HT-29 (cell line): ENCODE data around the gene CNTN2. TPM values are rescaled to one million over a fixed set of nuclear protein-coding genes. Genes with fewer than 3 reads are reported as not detected.

ENCODE experiments used
- DNase-seq: peaks from one replicate; pipeline ENCODE4 v3.0.0-alpha.2; 2015; ENCODE audit warnings: low spot score
- total RNA-seq: library from RNA; depleted of rRNA; stranded (reverse); fragments of >200 nt; shearing (Covaris generic); gene quantifications from 2 replicates; pipeline ENCODE4 v1.2.3, GENCODE V29; 2014

CNTN2 gene
- total RNA-seq, 1 experiment from 2014 or later, result not detected

DNA sequence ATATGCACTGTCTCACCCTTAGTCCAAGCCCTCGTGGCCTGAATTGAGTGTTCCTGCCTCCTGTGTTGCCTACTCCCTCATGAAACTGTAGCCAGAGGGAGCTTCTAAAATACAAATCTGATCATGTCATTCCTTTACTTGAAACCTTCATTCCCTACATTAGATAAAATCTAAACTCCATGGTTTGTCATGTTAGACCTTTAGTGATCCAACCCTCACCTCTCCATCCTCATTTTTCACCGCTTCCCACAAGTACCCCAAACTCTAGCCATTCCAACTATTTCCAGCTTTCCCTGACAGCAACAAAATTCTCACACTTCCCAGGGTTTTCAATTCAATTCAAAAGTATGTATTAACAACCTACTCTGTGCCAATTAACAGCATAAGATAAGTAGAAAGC is 18.3 kb upstream of the CNTN2 start:
- no peak for DNase-seq

- DNase-seq, result no peak
These were observed 17.8 kb upstream of the CNTN2 start for GRCh38 chr1:205025239-205025638.

- no peak for DNase-seq
These were observed 16.8 kb upstream of the CNTN2 start for GRCh38 chr1:205026181-205026580.

- no peak for DNase-seq
These were observed 14.6 kb upstream of the CNTN2 start for GRCh38 chr1:205028390-205028789.

GRCh38 chr1:205028924-205029323 is 14.1 kb upstream of the CNTN2 start:
- no peak for DNase-seq

DNA sequence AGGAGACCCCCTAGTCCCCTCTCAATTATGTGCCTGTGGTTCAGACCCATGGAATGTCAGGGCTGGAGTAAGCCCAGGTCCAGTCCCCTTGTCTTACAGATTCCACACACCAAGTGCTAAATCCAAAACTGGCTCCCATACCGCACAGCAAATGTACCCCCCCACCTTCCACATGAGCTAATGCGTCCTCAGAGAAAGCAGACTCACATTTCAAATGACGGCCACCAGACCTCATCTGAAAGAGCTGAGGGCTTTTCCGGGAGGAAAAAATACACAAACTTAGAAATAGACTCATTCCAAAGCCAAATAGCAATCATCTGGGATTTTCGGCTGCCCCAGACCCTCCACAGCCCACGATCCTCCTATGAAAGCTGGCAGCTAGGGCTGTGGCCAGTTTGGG is 12.8 kb upstream of the CNTN2 start:
- no peak for DNase-seq

GRCh38 chr1:205030896-205031295 is 12.1 kb upstream of the CNTN2 start:
- no peak for DNase-seq

DNA sequence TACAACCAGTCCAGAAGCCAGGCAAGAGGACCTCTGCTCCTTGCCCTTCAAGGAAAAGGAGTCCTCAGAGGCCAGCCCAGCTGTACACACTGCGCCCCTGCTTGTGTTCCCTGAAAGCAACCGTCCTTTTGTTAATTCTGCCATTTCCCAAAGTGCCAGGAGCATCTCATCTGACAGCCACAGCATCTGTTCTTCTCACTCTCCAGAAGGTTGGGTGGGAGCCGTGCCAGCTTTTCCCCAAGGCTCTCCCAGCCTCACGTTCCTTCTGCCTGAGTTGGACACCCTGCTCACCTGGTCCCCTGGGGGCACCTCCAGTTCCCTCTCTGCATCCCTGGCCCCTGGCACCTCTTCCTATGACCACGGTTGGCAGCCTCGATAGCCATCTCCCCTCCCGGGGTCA is 10.5 kb upstream of the CNTN2 start:
- no peak for DNase-seq

- no peak for DNase-seq
These were observed 5.5 kb upstream of the CNTN2 start for GRCh38 chr1:205037539-205037938.

- DNase-seq, result no peak
These were observed 4.8 kb upstream of the CNTN2 start for GRCh38 chr1:205038132-205038786.

GRCh38 chr1:205041001-205041715 is 1.9 kb upstream of the CNTN2 start:
- DNase-seq, result no peak

GRCh38 chr1:205041998-205042910 is 758 bp upstream of the CNTN2 start:
- no peak for DNase-seq

DNA sequence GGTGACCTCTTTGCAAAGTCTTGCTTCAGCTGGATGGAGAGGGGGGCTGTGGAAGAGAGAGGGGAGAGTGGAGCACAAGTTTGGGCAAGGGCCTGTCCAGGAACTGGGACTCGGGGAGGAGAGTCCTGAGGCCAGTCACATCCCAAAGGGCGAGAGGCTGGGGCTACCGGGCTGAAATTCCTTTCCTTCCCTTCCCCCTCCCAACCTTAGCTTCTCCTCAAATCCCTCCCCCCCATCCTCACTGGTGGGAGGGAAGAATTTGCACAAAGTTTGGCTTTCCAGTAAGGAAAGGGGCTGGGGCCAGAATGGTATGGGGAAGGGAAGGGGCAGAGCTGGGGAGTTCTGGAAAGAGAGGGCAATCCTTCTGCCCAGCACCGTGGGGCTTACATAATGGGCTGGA is 854 bp downstream of the CNTN2 start:
- DNase-seq, result no peak

GRCh38 chr1:205044741-205045140 is 1.7 kb downstream of the CNTN2 start:
- DNase-seq, result no peak

GRCh38 chr1:205045146-205045545 is 2.1 kb downstream of the CNTN2 start:
- DNase-seq, result no peak

GRCh38 chr1:205046870-205047269 is 3.9 kb downstream of the CNTN2 start:
- no peak for DNase-seq

DNA sequence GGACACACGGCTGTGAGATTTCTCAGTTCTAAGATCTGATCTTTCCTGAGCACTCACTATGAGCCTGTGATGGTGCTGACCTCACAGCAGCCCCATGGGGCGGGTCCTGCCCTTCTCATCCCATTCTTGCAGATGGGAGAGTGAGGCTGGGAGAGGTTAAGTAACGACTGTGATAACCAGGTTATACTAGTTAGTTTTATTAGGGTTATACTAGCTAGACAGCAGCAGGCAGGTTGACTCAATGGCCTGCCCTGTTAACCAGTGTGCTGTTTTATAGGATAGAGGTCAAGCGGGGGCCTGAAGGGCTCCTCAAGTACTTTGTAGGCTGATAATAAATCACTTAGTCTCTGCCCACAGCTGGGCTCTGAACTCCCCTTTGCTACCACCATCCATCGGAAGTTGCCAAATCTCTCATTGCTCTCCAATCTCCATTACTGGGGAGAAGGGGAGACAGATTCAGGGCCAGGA is 4.8 kb downstream of the CNTN2 start:
- no peak for DNase-seq

- DNase-seq, result no peak
These were observed 5.4 kb downstream of the CNTN2 start for GRCh38 chr1:205048382-205048781.

GRCh38 chr1:205049479-205049878 is 6.5 kb downstream of the CNTN2 start:
- no peak for DNase-seq

DNA sequence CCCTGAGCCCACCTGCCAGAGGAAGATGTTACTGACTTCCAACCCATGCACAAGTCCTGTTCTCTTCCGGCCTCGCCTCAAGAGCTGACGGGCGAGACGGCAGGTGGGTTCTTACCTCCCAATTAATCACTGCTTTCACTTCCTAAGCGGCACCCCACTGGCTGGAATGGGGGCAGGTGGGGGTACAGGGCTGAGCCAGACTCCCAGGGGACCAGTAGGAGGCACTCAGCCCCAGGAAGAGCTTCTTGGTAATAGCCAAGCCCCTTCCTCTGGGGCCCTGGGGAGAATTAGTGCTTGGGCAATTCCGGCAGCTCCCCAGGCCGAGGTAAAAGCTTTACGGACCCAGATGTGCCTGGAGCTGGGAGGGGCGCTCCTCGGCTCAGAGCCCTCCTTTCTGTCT is 9.7 kb downstream of the CNTN2 start:
- no peak for DNase-seq

DNA sequence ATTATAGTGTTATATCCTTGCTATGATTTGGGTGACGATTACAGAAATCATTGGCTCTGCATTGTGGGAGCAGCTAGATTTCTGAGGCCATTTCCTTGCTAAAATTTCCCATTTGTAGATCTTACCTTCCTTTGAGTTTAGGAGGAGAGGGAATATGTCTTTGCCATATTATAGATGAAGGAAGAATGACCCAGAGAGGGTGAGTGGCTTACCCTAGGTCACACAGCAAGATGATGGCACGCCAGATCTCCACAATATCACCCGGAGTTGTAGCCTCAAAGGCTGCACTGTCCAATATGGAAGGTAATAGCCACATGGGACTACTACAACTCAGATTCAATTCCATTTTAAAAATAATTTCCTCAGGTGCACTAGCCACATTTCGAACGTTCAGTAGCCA is 10.3 kb downstream of the CNTN2 start:
- no peak for DNase-seq

DNA sequence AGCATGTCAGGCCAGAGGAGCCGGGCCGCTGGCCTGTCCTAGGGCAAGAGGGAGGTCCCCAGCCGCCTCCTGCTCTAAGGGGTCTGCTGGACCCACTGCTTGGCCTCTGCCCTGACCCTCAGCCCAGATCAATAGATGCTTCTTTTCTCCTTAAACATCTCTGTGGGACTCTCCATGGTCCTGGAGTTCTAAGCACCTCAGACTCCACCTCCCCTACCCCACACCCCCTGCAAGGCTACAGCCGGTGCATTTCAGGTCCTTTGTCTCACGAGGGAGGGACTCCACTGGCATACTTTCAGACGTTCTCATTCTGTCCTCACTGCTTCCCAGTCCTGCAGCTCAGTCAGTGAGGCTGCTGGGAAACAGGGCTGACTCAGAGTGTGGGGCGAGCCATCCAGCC is 11.0 kb downstream of the CNTN2 start:
- no peak for DNase-seq
